Stimulated activated CD4-positive, alpha-beta T cell treated with anti-CD3 and anti-CD28 coated beads, Interleukin-4, amount 100 ng/mL, for 24 hours (primary cell): Measurements from ENCODE around the gene P3H2.
"Not testable (repeated sequence)": the region's sequence is repeated elsewhere in the genome, so short reads cannot be mapped to it uniquely, and the experiment has no call there.

Experiments
- DNase-seq: peaks from one replicate; pipeline ENCODE4 v3.0.0-alpha.2; 2020

P3H2 gene

GRCh38 chr3:190084983-190085382, 35.7 kb downstream of the P3H2 start:
- DNase-seq, result no peak

GRCh38 chr3:190083635-190084034, 37.1 kb downstream of the P3H2 start:
- DNase-seq, result no peak

GRCh38 chr3:190081389-190081788, 39.3 kb downstream of the P3H2 start:
- DNase-seq, result no peak

- not testable (repeated sequence) for DNase-seq
Measured at GRCh38 chr3:190079173-190079572, 41.5 kb downstream of the P3H2 start.

- DNase-seq, result no peak
Measured at GRCh38 chr3:190077395-190078045, 43.2 kb downstream of the P3H2 start.

- DNase-seq, result no peak
Measured at GRCh38 chr3:190076601-190077394, 43.9 kb downstream of the P3H2 start.

- DNase-seq, result no peak
Measured at GRCh38 chr3:190076136-190076535, 44.6 kb downstream of the P3H2 start.

GRCh38 chr3:190074817-190075216, 45.9 kb downstream of the P3H2 start:
- DNase-seq, result no peak

- DNase-seq, result no peak
Measured at GRCh38 chr3:190073264-190074008, 47.3 kb downstream of the P3H2 start.

GRCh38 chr3:190072856-190073255, 47.8 kb downstream of the P3H2 start:
- no peak for DNase-seq

GRCh38 chr3:190071921-190072320, 48.8 kb downstream of the P3H2 start:
- not testable (repeated sequence) for DNase-seq

- DNase-seq, result no peak
Measured at GRCh38 chr3:190070622-190071347, 49.9 kb downstream of the P3H2 start.

- DNase-seq, result no peak
Measured at GRCh38 chr3:190065204-190065603, 55.5 kb downstream of the P3H2 start.

- DNase-seq, result no peak
Measured at GRCh38 chr3:190064659-190065058, 56.0 kb downstream of the P3H2 start.

GRCh38 chr3:190064112-190064511, 56.6 kb downstream of the P3H2 start:
- no peak for DNase-seq

- DNase-seq, result no peak
Measured at GRCh38 chr3:190063490-190063889, 57.2 kb downstream of the P3H2 start.

- no peak for DNase-seq
Measured at GRCh38 chr3:190060192-190060775, 60.4 kb downstream of the P3H2 start.

- DNase-seq, result no peak
Measured at GRCh38 chr3:190059242-190059590, 61.5 kb downstream of the P3H2 start.

- DNase-seq, result no peak
Measured at GRCh38 chr3:190058521-190059241, 62.0 kb downstream of the P3H2 start.

GRCh38 chr3:190056742-190057141, 64.0 kb downstream of the P3H2 start:
- DNase-seq, result no peak

- no peak for DNase-seq
Measured at GRCh38 chr3:190055773-190056172, 64.9 kb downstream of the P3H2 start.
